ENCODE results near the gene SLC44A4.
"Not testable (repeated sequence)": the region's sequence is repeated elsewhere in the genome, so short reads cannot be mapped to it uniquely, and the experiment has no call there.

The SLC44A4 gene

DNA sequence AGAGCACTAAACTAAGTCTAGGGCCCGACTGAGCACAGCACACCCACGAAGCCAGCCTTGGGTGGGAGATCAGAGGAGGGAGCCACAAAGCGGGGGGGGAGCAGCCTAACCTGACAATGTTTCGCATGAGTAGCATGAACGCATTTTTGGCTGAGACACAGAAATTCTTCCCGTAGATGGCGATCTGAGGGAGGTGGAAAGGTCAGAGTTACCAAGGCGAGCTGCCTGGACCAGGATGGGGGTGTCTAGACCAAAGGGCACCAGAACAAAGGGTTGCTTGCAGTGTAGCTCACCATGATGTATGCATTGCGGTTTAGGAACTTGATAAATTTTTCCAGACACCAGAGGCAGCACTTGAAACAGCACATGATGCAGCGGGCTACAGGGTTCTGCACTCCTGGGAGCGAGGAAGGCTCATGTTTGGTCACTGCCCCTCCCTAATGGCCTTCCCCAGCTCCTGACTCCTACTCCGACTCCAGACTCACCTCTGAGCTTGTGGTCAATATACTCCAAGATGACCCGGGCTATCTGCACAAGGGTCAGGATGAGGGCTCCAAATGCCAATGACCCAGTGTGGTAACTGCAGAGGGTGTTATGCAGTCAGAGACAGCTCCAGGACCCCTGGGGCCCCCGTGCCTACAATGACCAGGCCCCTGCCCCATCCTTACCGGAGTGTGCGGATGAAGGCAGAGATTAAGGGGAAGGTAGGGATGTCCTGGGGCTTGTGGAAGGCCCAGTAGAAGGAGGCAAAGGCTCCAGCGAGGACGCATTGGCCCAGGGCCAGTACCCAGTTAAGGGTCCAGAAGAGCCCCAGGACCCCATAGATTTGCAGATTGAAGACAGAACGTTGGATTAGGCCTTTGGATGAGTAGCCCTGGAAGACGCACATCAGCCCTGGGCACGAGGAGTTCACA is 13.3 kb downstream of the SLC44A4 start:
- Histone ChIP-seq H3F3A (ENCODE audit: control insufficient read depth, insufficient read depth) (0 out of 2 replicates have a peak, but pooled peaks cover 5% of the 10 kb centered on the region), H3K4me1 (ENCODE audit: control insufficient read depth, low read length) (peaks cover 23% of the 10 kb centered on the region), H3K4me2 (ENCODE audit: low read length) (no peak overlapping the region), H3K36me3 (ENCODE audit: control insufficient read depth, low read length) (no peaks in the 10 kb centered on the region), H3K9me3 (ENCODE audit: control insufficient read depth, insufficient read depth, low read length) (no peaks in the 10 kb centered on the region), H3K4me3 (ENCODE audit: low read length) (no peak overlapping the region), H3K79me2 (ENCODE audit: control insufficient read depth, low read length) (0 out of 2 replicates have a peak, but pooled peaks cover 8% of the 10 kb centered on the region), H3K9me2 (replicated peaks; ENCODE audit: control insufficient read depth, low read length) (no peaks in the 10 kb centered on the region), H4K20me1 (ENCODE audit: control insufficient read depth, insufficient read depth, low read depth, low read length) (no peaks in the 10 kb centered on the region), H3K27ac (ENCODE audit: low read depth, low read length) (no peak overlapping the region), H3K27me3 (ENCODE audit: control insufficient read depth, low read length) (peaks cover 14% of the 10 kb centered on the region)
- no peak for TF ChIP-seq EZH2phosphoT487 (IDR thresholded peaks at IDR 0.05; ENCODE audit: borderline replicate concordance, low read length)
- TF ChIP-seq, protein P1, sequence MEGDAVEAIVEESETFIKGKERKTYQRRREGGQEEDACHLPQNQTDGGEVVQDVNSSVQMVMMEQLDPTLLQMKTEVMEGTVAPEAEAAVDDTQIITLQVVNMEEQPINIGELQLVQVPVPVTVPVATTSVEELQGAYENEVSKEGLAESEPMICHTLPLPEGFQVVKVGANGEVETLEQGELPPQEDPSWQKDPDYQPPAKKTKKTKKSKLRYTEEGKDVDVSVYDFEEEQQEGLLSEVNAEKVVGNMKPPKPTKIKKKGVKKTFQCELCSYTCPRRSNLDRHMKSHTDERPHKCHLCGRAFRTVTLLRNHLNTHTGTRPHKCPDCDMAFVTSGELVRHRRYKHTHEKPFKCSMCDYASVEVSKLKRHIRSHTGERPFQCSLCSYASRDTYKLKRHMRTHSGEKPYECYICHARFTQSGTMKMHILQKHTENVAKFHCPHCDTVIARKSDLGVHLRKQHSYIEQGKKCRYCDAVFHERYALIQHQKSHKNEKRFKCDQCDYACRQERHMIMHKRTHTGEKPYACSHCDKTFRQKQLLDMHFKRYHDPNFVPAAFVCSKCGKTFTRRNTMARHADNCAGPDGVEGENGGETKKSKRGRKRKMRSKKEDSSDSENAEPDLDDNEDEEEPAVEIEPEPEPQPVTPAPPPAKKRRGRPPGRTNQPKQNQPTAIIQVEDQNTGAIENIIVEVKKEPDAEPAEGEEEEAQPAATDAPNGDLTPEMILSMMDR (IDR thresholded peaks at IDR 0.05; ENCODE audit: low read depth, low read length, poor library complexity, severe bottlenecking): no peak

DNA sequence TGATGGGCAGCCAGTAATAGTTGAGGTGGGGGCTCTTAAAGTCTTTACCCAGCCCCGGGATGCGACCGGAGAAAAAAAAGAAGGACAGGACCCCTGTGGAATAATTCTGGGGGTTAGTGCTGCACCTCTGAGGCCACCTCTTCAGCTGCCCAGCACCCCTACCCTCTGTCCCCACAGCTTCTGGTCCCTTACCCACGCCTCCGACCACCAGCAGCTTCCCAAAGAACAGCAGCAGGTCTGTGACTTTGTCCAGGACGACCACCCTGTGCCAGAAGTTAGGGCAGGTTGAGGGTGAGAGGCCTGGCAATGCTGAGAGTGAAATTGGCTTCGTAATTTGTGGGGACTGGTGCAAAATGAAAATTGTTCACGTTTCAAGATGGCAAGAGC is 14.0 kb downstream of the SLC44A4 start:
- Histone ChIP-seq H3K4me2 (ENCODE audit: low read length) (peak overlapping the region; percentile 77; the same call in 1 of the 2 replicates), H3K27me3 (ENCODE audit: control insufficient read depth, low read length) (peaks cover 14% of the 10 kb centered on the region), H3F3A (ENCODE audit: control insufficient read depth, insufficient read depth) (0 out of 2 replicates have a peak, but pooled peaks cover 5% of the 10 kb centered on the region), H3K4me3 (ENCODE audit: low read length) (no peak overlapping the region; the same call in 1 of the 2 replicates), H3K36me3 (ENCODE audit: control insufficient read depth, low read length) (peaks cover 4% of the 10 kb centered on the region; the same call in 1 of the 2 replicates), H3K27ac (ENCODE audit: low read depth, low read length) (no peak overlapping the region), H3K79me2 (ENCODE audit: control insufficient read depth, low read length) (0 out of 2 replicates have a peak, but pooled peaks cover 8% of the 10 kb centered on the region), H3K9me2 (replicated peaks; ENCODE audit: control insufficient read depth, low read length) (no peaks in the 10 kb centered on the region), H3K9me3 (ENCODE audit: control insufficient read depth, insufficient read depth, low read length) (no peaks in the 10 kb centered on the region), H4K20me1 (ENCODE audit: control insufficient read depth, insufficient read depth, low read depth, low read length) (no peaks in the 10 kb centered on the region), H3K4me1 (ENCODE audit: control insufficient read depth, low read length) (peaks cover 23% of the 10 kb centered on the region)
- TF ChIP-seq, protein P1 (IDR thresholded peaks at IDR 0.05; ENCODE audit: low read depth, low read length, poor library complexity, severe bottlenecking): no peak
- TF ChIP-seq EZH2phosphoT487 (IDR thresholded peaks at IDR 0.05; ENCODE audit: borderline replicate concordance, low read length): no peak

DNA sequence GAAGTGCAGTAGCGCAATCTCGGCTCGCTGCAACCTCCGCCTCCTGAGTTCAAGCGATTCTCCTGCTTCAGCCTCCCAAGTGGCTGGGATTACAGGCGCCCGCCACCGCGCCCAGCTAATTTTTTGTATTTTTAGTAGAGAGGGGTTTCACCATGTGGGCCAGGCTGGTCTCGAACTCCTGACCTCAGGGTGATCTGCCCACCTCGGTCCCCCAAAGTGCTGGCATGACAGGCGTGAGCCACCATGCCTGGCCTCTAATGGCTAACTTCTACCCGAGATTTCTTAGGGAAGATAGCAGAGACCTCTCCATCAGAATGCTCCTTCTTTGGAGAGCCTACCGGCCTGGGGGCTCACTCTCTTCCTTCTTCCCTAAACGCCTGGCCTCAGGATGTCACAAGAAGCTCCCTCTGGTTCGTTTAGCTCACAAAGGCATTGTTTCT is 14.7 kb downstream of the SLC44A4 start:
- H3K36me3 ChIP-seq (ENCODE audit: control insufficient read depth, low read length); H3K79me2 ChIP-seq (ENCODE audit: control insufficient read depth, low read length); H3K27me3 ChIP-seq (ENCODE audit: control insufficient read depth, low read length); H3K9me2 ChIP-seq (replicated peaks; ENCODE audit: control insufficient read depth, low read length); H3K9me3 ChIP-seq (ENCODE audit: control insufficient read depth, insufficient read depth, low read length); H4K20me1 ChIP-seq (ENCODE audit: control insufficient read depth, insufficient read depth, low read depth, low read length); H3F3A ChIP-seq (ENCODE audit: control insufficient read depth, insufficient read depth): not testable (repeated sequence)
- Histone ChIP-seq H3K4me1 (ENCODE audit: control insufficient read depth, low read length) (peaks cover 23% of the 10 kb centered on the region), H3K4me2 (ENCODE audit: low read length) (peak overlapping the region; percentile 77), H3K4me3 (ENCODE audit: low read length) (peak overlapping the region; percentile 93), H3K27ac (ENCODE audit: low read depth, low read length) (peak overlapping the region; percentile 85)
